Karpas-422 (cell line): Measurements from ENCODE around the gene RIMS4. TPM values are rescaled to one million over a fixed set of nuclear protein-coding genes. Genes with fewer than 3 reads are reported as not detected.
A peak's percentile ranks its signal among the peaks of the same experiment; 100 is the strongest.

ENCODE experiments used
- DNase-seq: peaks from one replicate; pipeline ENCODE4 v3.0.0-alpha.2; 2015
- H2AFZ ChIP-seq: fragments of 200-600 bp; sonication (generic); 2 replicates; pipeline ENCODE4 v1.6.1; 2014; ENCODE audit warnings: antibody characterized with exemption, low read length, mixed read lengths
- H3K27ac ChIP-seq: fragments of 200-600 bp; sonication (generic); 2 replicates; pipeline ENCODE4 v1.5.1; 2014; ENCODE audit warnings: mild to moderate bottlenecking, low read length, moderate library complexity
- H3K27me3 ChIP-seq: fragments of 200-600 bp; sonication (generic); 2 replicates; pipeline ENCODE4 v1.6.1; 2014; ENCODE audit warnings: low read length, mixed read lengths
- H3K36me3 ChIP-seq: fragments of 200-600 bp; sonication (generic); 2 replicates; pipeline ENCODE4 v1.6.1; 2014; ENCODE audit warnings: low read length, mixed read lengths; ENCODE audit not compliant: insufficient read depth
- H3K4me1 ChIP-seq: fragments of 200-600 bp; sonication (generic); 2 replicates; pipeline ENCODE4 v1.6.1; 2014; ENCODE audit warnings: mild to moderate bottlenecking, low read length, mixed read lengths
- H3K4me2 ChIP-seq: fragments of 200-600 bp; sonication (generic); 2 replicates; pipeline ENCODE4 v1.6.1; 2014; ENCODE audit warnings: low read length, low read depth, mild to moderate bottlenecking; ENCODE audit not compliant: poor library complexity, severe bottlenecking
- H3K4me3 ChIP-seq: fragments of 200-600 bp; sonication (generic); 2 replicates; pipeline ENCODE4 v1.5.1; 2014; ENCODE audit warnings: mild to moderate bottlenecking, antibody characterized with exemption, low read length, mixed read lengths
- H3K79me2 ChIP-seq: fragments of 200-600 bp; sonication (generic); 2 replicates; pipeline ENCODE4 v1.6.1; 2014; ENCODE audit warnings: mild to moderate bottlenecking, low read length, mixed read lengths
- H3K9ac ChIP-seq: fragments of 200-600 bp; sonication (generic); 2 replicates; pipeline ENCODE4 v1.6.0; 2014; ENCODE audit warnings: low read length
- H3K9me2 ChIP-seq: fragments of 200-600 bp; sonication (generic), shearing (Covaris generic); replicated peaks from 2 replicates; pipeline ENCODE4 v1.6.0; 2014; ENCODE audit warnings: mild to moderate bottlenecking, low read length, moderate library complexity; ENCODE audit not compliant: insufficient read depth
- H3K9me3 ChIP-seq: fragments of 300-700, 200-600 bp; sonication (generic); 2 replicates; pipeline ENCODE4 v1.6.1; 2014; ENCODE audit warnings: low read length, mixed read lengths
- H4K20me1 ChIP-seq: fragments of 200-600 bp; sonication (generic); 2 replicates; pipeline ENCODE4 v1.6.1; 2014; ENCODE audit warnings: mild to moderate bottlenecking, antibody characterized with exemption, low read length, low read depth; ENCODE audit not compliant: insufficient read depth
- total RNA-seq: library from RNA; depleted of rRNA; stranded (reverse); fragments of >200 nt; shearing (Covaris generic); gene quantifications from 2 replicates; pipeline ENCODE4 v1.2.3, GENCODE V29; 2014; ENCODE audit warnings: low replicate concordance

The RIMS4 gene
- total RNA-seq, 1 experiment from 2014 or later = not detected

GRCh38 chr20:44752099-44752931 is 58.0 kb downstream of the RIMS4 start:
- H4K20me1 ChIP-seq = no peaks in the 10 kb centered on the region
- H2AFZ ChIP-seq = no peak overlapping the region
- no peaks in the 10 kb centered on the region for H3K27me3 ChIP-seq
- no peak overlapping the region for H3K4me2 ChIP-seq
- H3K9me3 ChIP-seq = no peaks in the 10 kb centered on the region
- no peaks in the 10 kb centered on the region for H3K4me1 ChIP-seq
- H3K79me2 ChIP-seq = no peaks in the 10 kb centered on the region
- DNase-seq = no peak
- H3K9ac ChIP-seq = no peak overlapping the region
- no peak overlapping the region for H3K27ac ChIP-seq
- no peak overlapping the region for H3K4me3 ChIP-seq
- no peaks in the 10 kb centered on the region for H3K9me2 ChIP-seq
- H3K36me3 ChIP-seq = no peaks in the 10 kb centered on the region

- no peaks in the 10 kb centered on the region for H3K9me2 ChIP-seq
- H3K9ac ChIP-seq = no peak overlapping the region
Measured at GRCh38 chr20:44750081-44750805, 60.1 kb downstream of the RIMS4 start.

GRCh38 chr20:44748005-44748370 is 62.4 kb downstream of the RIMS4 start:
- H3K4me2 ChIP-seq = no peak overlapping the region
- H3K27ac ChIP-seq = no peak overlapping the region
- no peaks in the 10 kb centered on the region for H3K79me2 ChIP-seq
- H3K9me2 ChIP-seq = no peaks in the 10 kb centered on the region
- H3K9ac ChIP-seq = no peak overlapping the region
- DNase-seq = no peak
- H2AFZ ChIP-seq = no peak overlapping the region
- no peaks in the 10 kb centered on the region for H3K27me3 ChIP-seq
- no peaks in the 10 kb centered on the region for H3K36me3 ChIP-seq
- H3K9me3 ChIP-seq = no peaks in the 10 kb centered on the region
- no peaks in the 10 kb centered on the region for H4K20me1 ChIP-seq
- H3K4me3 ChIP-seq = no peak overlapping the region
- H3K4me1 ChIP-seq = no peaks in the 10 kb centered on the region

More at GRCh38 chr20:44750081-44750805, 60.1 kb downstream of the RIMS4 start:
- Histone ChIP-seq H3K9me3 (no peaks in the 10 kb centered on the region), H3K27ac (no peak overlapping the region), H3K27me3 (no peaks in the 10 kb centered on the region), H3K36me3 (no peaks in the 10 kb centered on the region), H3K4me1 (no peaks in the 10 kb centered on the region), H3K4me3 (no peak overlapping the region), H2AFZ (no peak overlapping the region), H4K20me1 (no peaks in the 10 kb centered on the region), H3K4me2 (no peak overlapping the region), H3K79me2 (no peaks in the 10 kb centered on the region)
- no peak for DNase-seq

DNA sequence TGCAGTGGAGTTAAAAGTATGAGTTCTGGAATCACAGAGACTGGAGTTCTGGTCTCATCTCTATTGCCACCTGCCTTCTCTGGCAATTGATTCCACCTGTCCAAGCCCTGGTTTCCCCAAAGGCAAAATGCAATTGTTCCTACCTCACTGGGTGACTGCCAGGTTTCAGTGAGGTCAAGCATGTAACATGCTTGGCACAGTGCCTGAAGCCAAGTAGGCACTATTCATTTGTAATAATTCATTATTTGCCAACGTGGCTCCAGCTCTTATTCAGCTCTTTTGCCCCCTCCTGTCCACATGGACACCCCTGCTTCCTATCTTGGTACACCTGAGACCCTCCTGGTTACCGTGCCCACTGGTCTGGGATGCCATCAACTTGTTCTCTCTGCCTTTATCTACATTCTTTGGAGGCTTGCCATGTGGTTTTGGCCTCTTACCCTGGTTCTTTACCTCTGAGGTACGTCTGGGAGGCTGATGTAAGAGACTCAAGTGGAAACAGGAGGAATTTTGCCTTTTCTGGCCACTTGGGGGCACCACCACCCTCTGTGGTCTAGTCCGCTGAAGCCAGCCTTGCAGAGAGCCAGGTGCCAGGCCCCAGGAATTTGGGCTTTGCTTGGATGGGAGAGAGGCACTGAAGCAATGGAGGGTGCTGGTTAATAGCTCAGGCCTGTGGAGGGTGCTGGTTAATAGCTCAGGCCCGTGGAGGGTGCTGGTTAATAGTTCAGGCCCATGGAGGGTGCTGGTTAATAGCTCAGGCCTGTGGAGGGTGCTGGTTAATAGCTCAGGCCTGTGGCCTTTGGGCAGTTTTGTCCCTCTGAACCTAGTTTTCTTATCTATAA is 63.0 kb downstream of the RIMS4 start:
- Histone ChIP-seq H3K27me3 (no peaks in the 10 kb centered on the region), H3K4me1 (no peaks in the 10 kb centered on the region), H3K79me2 (no peaks in the 10 kb centered on the region), H3K9ac (no peak overlapping the region), H3K4me3 (no peak overlapping the region), H2AFZ (peak overlapping the region; percentile 39; the same call in 1 of the 2 replicates), H3K9me3 (no peaks in the 10 kb centered on the region), H3K9me2 (no peaks in the 10 kb centered on the region), H3K36me3 (no peaks in the 10 kb centered on the region), H3K4me2 (no peak overlapping the region), H3K27ac (no peak overlapping the region), H4K20me1 (no peaks in the 10 kb centered on the region)
- peak; percentile 88 for DNase-seq

- Histone ChIP-seq H3K9ac (no peak overlapping the region), H3K79me2 (no peaks in the 10 kb centered on the region), H3K4me2 (no peak overlapping the region), H4K20me1 (no peaks in the 10 kb centered on the region), H3K9me2 (no peaks in the 10 kb centered on the region), H2AFZ (no peak overlapping the region), H3K4me3 (no peak overlapping the region), H3K27me3 (no peaks in the 10 kb centered on the region), H3K4me1 (no peaks in the 10 kb centered on the region), H3K27ac (no peak overlapping the region), H3K36me3 (no peaks in the 10 kb centered on the region), H3K9me3 (no peaks in the 10 kb centered on the region)
- no peak for DNase-seq
Measured at GRCh38 chr20:44746367-44747165, 63.8 kb downstream of the RIMS4 start.

GRCh38 chr20:44745598-44746366 is 64.6 kb downstream of the RIMS4 start, which contains the start of gene KCNK15:
TSS of gene KCNK15 (plus strand) at chr20:44745865. CDS start at chr20:44745911, 46 bp downstream.
- Histone ChIP-seq H3K9ac (no peak within 1 kb of the TSS), H3K4me1 (no peaks in the 10 kb centered on the region), H3K27ac (no peak within 1 kb of the TSS), H3K9me2 (no peaks in the 10 kb centered on the region), H3K79me2 (no peaks in the 10 kb centered on the region), H3K4me2 (no peak within 1 kb of the TSS), H3K4me3 (no peak within 1 kb of the TSS), H3K27me3 (no peaks in the 10 kb centered on the region), H4K20me1 (no peaks in the 10 kb centered on the region), H2AFZ (no peak within 1 kb of the TSS), H3K9me3 (no peaks in the 10 kb centered on the region), H3K36me3 (no peaks in the 10 kb centered on the region)
- DNase-seq = no peak

- Histone ChIP-seq H3K4me1 (no peaks in the 10 kb centered on the region), H2AFZ (no peak overlapping the region), H3K27me3 (no peaks in the 10 kb centered on the region), H3K9me2 (no peaks in the 10 kb centered on the region), H3K27ac (no peak overlapping the region), H3K4me3 (no peak overlapping the region), H3K36me3 (no peaks in the 10 kb centered on the region), H3K9me3 (no peaks in the 10 kb centered on the region), H3K9ac (no peak overlapping the region), H4K20me1 (no peaks in the 10 kb centered on the region), H3K4me2 (no peak overlapping the region), H3K79me2 (no peaks in the 10 kb centered on the region)
- DNase-seq = no peak
Measured at GRCh38 chr20:44745122-44745597, 65.2 kb downstream of the RIMS4 start.
